ENCODE measurements around the gene ZNF619.
A peak's percentile ranks its signal among the peaks of the same experiment; 100 is the strongest.

Gene ZNF619

GRCh38 chr3:40505599-40506462, 28.9 kb downstream of the ZNF619 start, which contains the start of gene ZNF620:
Gene ZNF620, plus strand, starts transcription at chr3:40506039. Its CDS starts 314 bp downstream, at chr3:40506353.
- peak within 1 kb of the TSS; percentile 56 for H3K4me3 ChIP-seq (ENCODE audit: low read length)

GRCh38 chr3:40511031-40511718, 34.3 kb downstream of the ZNF619 start:
- DNase-seq (ENCODE audit: low read depth) = no peak
- H3K4me3 ChIP-seq (ENCODE audit: low read length) = no peak overlapping the region
- no peak for TF ChIP-seq CTCF (IDR thresholded peaks at IDR 0.05; ENCODE audit: insufficient read depth, low read depth, low read length, missing control alignments)

More at GRCh38 chr3:40505599-40506462, 28.9 kb downstream of the ZNF619 start, which contains the start of gene ZNF620:
- no peak for TF ChIP-seq CTCF (IDR thresholded peaks at IDR 0.05; ENCODE audit: insufficient read depth, low read depth, low read length, missing control alignments)
- peak; percentile 27 for DNase-seq (ENCODE audit: low read depth)

GRCh38 chr3:40516201-40516600, 39.3 kb downstream of the ZNF619 start:
- DNase-seq (ENCODE audit: low read depth) = no peak
- TF ChIP-seq CTCF (IDR thresholded peaks at IDR 0.05; ENCODE audit: insufficient read depth, low read depth, low read length, missing control alignments) = no peak
- H3K4me3 ChIP-seq (ENCODE audit: low read length) = no peak overlapping the region

GRCh38 chr3:40518067-40518466, 41.1 kb downstream of the ZNF619 start:
- no peak overlapping the region for H3K4me3 ChIP-seq (ENCODE audit: low read length)
- no peak for DNase-seq (ENCODE audit: low read depth)
- no peak for TF ChIP-seq CTCF (IDR thresholded peaks at IDR 0.05; ENCODE audit: insufficient read depth, low read depth, low read length, missing control alignments)

- TF ChIP-seq CTCF (IDR thresholded peaks at IDR 0.05; ENCODE audit: insufficient read depth, low read depth, low read length, missing control alignments) = no peak
- DNase-seq (ENCODE audit: low read depth) = no peak
- no peak overlapping the region for H3K4me3 ChIP-seq (ENCODE audit: low read length)
Measured at GRCh38 chr3:40518848-40519247, 41.9 kb downstream of the ZNF619 start.

- no peak for TF ChIP-seq CTCF (IDR thresholded peaks at IDR 0.05; ENCODE audit: insufficient read depth, low read depth, low read length, missing control alignments)
- no peak for DNase-seq (ENCODE audit: low read depth)
- H3K4me3 ChIP-seq (ENCODE audit: low read length) = no peak overlapping the region
Measured at GRCh38 chr3:40521254-40521653, 44.3 kb downstream of the ZNF619 start.

Measured in epithelial cell of esophagus (primary cell).